CD14-positive monocyte (primary cell): Measurements from ENCODE around the gene FUZ. TPM values are rescaled to one million over a fixed set of nuclear protein-coding genes. Genes with fewer than 3 reads are reported as not detected.

Experiments used
- DNase-seq, 3 donors: peaks; one replicate each; pipeline ENCODE4 v3.0.0-alpha.2; 2011 to 2022
- H2AFZ ChIP-seq: 2 replicates; pipeline ENCODE4 v1.6.0; 2012; ENCODE audit warnings: mild to moderate bottlenecking, low read depth, low read length, inconsistent platforms; ENCODE audit not compliant: insufficient read depth, poor library complexity, severe bottlenecking
- H3K27ac ChIP-seq, 2 donors: 1 replicate in 1 of 2; 2 replicates in 1 of 2; pipeline ENCODE4 v1.5.1; 2012 to 2013; ENCODE audit warnings: low read length in 2 of 2, control low read depth in 1 of 2, inconsistent platforms in 1 of 2, low read depth in 1 of 2, mild to moderate bottlenecking in 1 of 2
- H3K27me3 ChIP-seq, 2 donors: one replicate each; pipeline versions ENCODE4 v1.6.0 to v1.6.1; 2011 to 2013; ENCODE audit warnings: low read length in 2 of 2; ENCODE audit not compliant: control insufficient read depth in 2 of 2, insufficient read depth in 2 of 2
- H3K36me3 ChIP-seq, 2 donors: replicated peaks in 1 of 2; 1 replicate in 1 of 2; 2 replicates in 1 of 2; pipeline versions ENCODE4 v1.5.1 to v1.6.1; 2012 to 2013; ENCODE audit warnings: low read length in 2 of 2, control low read depth in 1 of 2, inconsistent platforms in 1 of 2, mild to moderate bottlenecking in 1 of 2; ENCODE audit not compliant: insufficient read depth in 2 of 2, control insufficient read depth in 1 of 2
- H3K4me1 ChIP-seq, 2 donors: 1 replicate in 1 of 2; 2 replicates in 1 of 2; pipeline versions ENCODE4 v1.5.1 to v1.6.1; 2012 to 2013; ENCODE audit warnings: low read length in 2 of 2, control low read depth in 1 of 2, inconsistent platforms in 1 of 2, mild to moderate bottlenecking in 1 of 2, moderate library complexity in 1 of 2; ENCODE audit not compliant: insufficient read depth in 2 of 2, control insufficient read depth in 1 of 2
- H3K4me2 ChIP-seq: replicated peaks from 2 replicates; pipeline ENCODE3; 2012; ENCODE audit warnings: low read length, moderate library complexity, mild to moderate bottlenecking; ENCODE audit not compliant: poor library complexity, severe bottlenecking; ENCODE audit errors: extremely low read depth
- H3K4me3 ChIP-seq, 3 experiments: fragments of 200-600 bp in 1 of 3; sonication (generic) in 1 of 3; replicated peaks in 1 of 3; 1 replicate in 2 of 3; 2 replicates in 1 of 3; pipeline ENCODE4 v1.5.1; 2011 to 2013; ENCODE audit warnings: low read length in 3 of 3, mild to moderate bottlenecking in 3 of 3, control low read depth in 2 of 3, low read depth in 2 of 3, inconsistent platforms in 1 of 3, moderate library complexity in 1 of 3
- H3K79me2 ChIP-seq: 2 replicates; pipeline ENCODE4 v1.6.0; 2012; ENCODE audit warnings: mild to moderate bottlenecking, control low read depth, inconsistent platforms, low read length, moderate library complexity; ENCODE audit not compliant: insufficient read depth
- H3K9ac ChIP-seq: 2 replicates; pipeline ENCODE4 v1.6.0; 2017; ENCODE audit warnings: low read length, mild to moderate bottlenecking; ENCODE audit not compliant: insufficient read depth, poor library complexity, severe bottlenecking
- H3K9me3 ChIP-seq, 2 donors: replicated peaks in 1 of 2; 1 replicate in 1 of 2; 2 replicates in 1 of 2; pipeline versions ENCODE4 v1.5.1 to v1.6.1; 2012 to 2013; ENCODE audit warnings: low read length in 2 of 2, control low read depth in 1 of 2; ENCODE audit not compliant: control insufficient read depth in 1 of 2, insufficient read depth in 1 of 2
- H4K20me1 ChIP-seq: 2 replicates; pipeline ENCODE4 v1.6.0; 2012; ENCODE audit warnings: mild to moderate bottlenecking, low read length, control low read depth, moderate library complexity; ENCODE audit not compliant: insufficient read depth
- H3K27ac Mint-ChIP-seq, 7 donors: one replicate each; pipeline ENCODE4 v1.8.0; 2020; ENCODE audit warnings: mild to moderate bottlenecking in 7 of 7, mixed read lengths in 7 of 7, moderate library complexity in 6 of 7, inconsistent platforms in 2 of 7
- H3K27me3 Mint-ChIP-seq, 3 donors: one replicate each; pipeline ENCODE4 v1.8.0; 2021 to 2022; ENCODE audit warnings: low read depth in 3 of 3, mild to moderate bottlenecking in 3 of 3, mixed read lengths in 3 of 3, moderate library complexity in 3 of 3, inconsistent platforms in 1 of 3
- H3K36me3 Mint-ChIP-seq, 2 donors: one replicate each; pipeline ENCODE4 v1.8.0; 2020; ENCODE audit warnings: mixed read lengths in 2 of 2, inconsistent platforms in 1 of 2, mild to moderate bottlenecking in 1 of 2
- H3K4me1 Mint-ChIP-seq: one replicate; pipeline ENCODE4 v1.8.0; 2020; ENCODE audit warnings: mild to moderate bottlenecking, mixed read lengths
- H3K4me3 Mint-ChIP-seq, 2 donors: one replicate each; pipeline ENCODE4 v1.8.0; 2020; ENCODE audit warnings: mild to moderate bottlenecking in 2 of 2, mixed read lengths in 2 of 2, moderate library complexity in 1 of 2
- H3K9me3 Mint-ChIP-seq, 7 donors: one replicate each; pipeline ENCODE4 v1.8.0; 2020 to 2022; ENCODE audit warnings: mixed read lengths in 7 of 7, mild to moderate bottlenecking in 6 of 7, moderate library complexity in 6 of 7, inconsistent platforms in 2 of 7
- CTCF ChIP-seq: fragments of 200-600 bp; IDR thresholded peaks from one replicate; pipeline ENCODE4 v1.8.0; 2022; ENCODE audit warnings: antibody characterized with exemption, mild to moderate bottlenecking
- WGBS: methylation state at CpG from one replicate; pipeline ENCODE4 v1.1.5; 2013; ENCODE audit warnings: missing lambda C conversion rate; ENCODE audit not compliant: insufficient coverage; 5-methylcytosine and 5-hydroxymethylcytosine counted together
- intact Hi-C, 2 donors: fragments of 100-400 bp; cut with micrococcal nuclease; formaldehyde crosslinking; loops; one replicate each; pipeline versions ENCODE4 v1.15.0 to v1.15.1; 2023
- polyA plus RNA-seq, 3 donors: library from polyadenylated mRNA; depleted of rRNA in 1 of 3; unstranded in 2 of 3; stranded (reverse) in 1 of 3; fragments of 300-500 nt in 2 of 3; fragments of >200 nt in 1 of 3; fragmentation: Illumina TruSeq in 2 of 3; gene quantifications; 1 replicate in 2 of 3; 2 replicates in 1 of 3; pipeline ENCODE4 v1.2.3, GENCODE V29; 2012 to 2021

The FUZ gene
- polyA plus RNA-seq, 3 donors: 5.3 to 16.7 (median 5.3) TPM

DNA sequence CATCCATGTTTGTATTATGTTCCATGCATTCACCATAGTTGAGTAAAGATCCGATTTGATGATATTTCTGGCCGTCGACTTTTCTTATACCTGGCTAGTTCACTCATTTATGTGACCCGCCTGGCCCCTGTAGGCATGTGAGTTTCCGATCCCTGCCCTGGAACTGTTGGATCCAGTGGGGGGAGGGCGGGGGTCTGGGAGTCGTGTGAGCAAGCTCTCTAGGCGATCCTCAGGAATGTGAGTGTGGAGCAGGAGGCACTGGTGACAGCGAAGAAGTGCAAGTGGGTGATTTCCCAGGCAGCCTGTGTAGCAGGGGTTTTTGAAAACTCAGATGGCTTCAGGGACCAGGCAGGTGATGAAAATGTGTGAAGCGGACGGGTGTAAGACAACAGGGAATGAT lies 27.2 kb upstream of the FUZ start:
- H4K20me1 ChIP-seq: no peaks in the 10 kb centered on the region
- TF ChIP-seq CTCF: no peak
- Mint-ChIP-seq H3K9me3 (peaks cover 0 to 3% (median 0%) of the 10 kb centered on the region in 7 donors), H3K27me3 (no peaks in the 10 kb centered on the region), H3K4me1 (peaks cover 18% of the 10 kb centered on the region), H3K4me3 (no peak overlapping the region), H3K27ac (no peak overlapping the region), H3K36me3 (peaks cover 41 to 50% of the 10 kb centered on the region in 2 donors)
- peaks cover 16 to 21% of the 10 kb centered on the region in 2 donors for H3K4me1 ChIP-seq
- H3K9ac ChIP-seq: no peak overlapping the region
- H3K36me3 ChIP-seq: peaks cover 49 to 57% of the 10 kb centered on the region in 2 donors
- no peak overlapping the region for H3K27ac ChIP-seq
- H2AFZ ChIP-seq: no peak overlapping the region
- H3K4me2 ChIP-seq: no peak overlapping the region
- 96% methylated on average over 9 of the region's 11 CpGs for WGBS
- no peak overlapping the region for H3K4me3 ChIP-seq
- H3K27me3 ChIP-seq: no peaks in the 10 kb centered on the region
- no peaks in the 10 kb centered on the region for H3K79me2 ChIP-seq
- DNase-seq: no peak
- intact Hi-C loops: no loop called here
- H3K9me3 ChIP-seq: no peaks in the 10 kb centered on the region

DNA sequence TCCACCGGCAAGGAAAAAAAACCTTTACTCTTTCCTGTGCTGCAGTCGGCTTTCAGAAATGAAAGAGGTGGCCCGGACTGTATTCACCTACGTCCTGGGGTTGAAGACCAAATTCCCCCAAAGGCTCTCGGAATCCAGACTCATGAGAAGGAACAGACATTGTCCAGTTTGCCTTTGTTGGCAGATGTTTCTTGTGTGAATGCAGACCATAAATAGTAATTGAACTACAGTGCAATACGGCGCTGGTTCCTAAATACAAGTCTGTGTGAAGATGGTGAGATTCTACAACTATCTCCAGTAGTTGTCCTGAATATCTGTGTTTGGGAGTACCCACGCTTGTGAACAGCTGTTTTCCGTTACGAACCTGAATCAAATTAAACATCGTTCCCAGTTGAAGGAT lies 26.6 kb upstream of the FUZ start:
- Histone ChIP-seq H3K9ac (no peak overlapping the region), H3K27me3 (no peaks in the 10 kb centered on the region), H3K4me1 (peaks cover 10 to 15% of the 10 kb centered on the region in 2 donors), H3K27ac (no peak overlapping the region), H3K79me2 (no peaks in the 10 kb centered on the region), H2AFZ (no peak overlapping the region), H3K4me3 (no peak overlapping the region), H3K9me3 (no peaks in the 10 kb centered on the region), H3K36me3 (peaks cover 55 to 63% of the 10 kb centered on the region in 2 donors), H3K4me2 (no peak overlapping the region), H4K20me1 (no peaks in the 10 kb centered on the region)
- TF ChIP-seq CTCF: no peak
- Mint-ChIP-seq H3K4me3 (no peak overlapping the region), H3K27me3 (no peaks in the 10 kb centered on the region), H3K4me1 (peaks cover 11% of the 10 kb centered on the region), H3K9me3 (peaks cover 0 to 3% (median 0%) of the 10 kb centered on the region in 7 donors), H3K36me3 (peaks cover 47 to 56% of the 10 kb centered on the region in 2 donors), H3K27ac (no peak overlapping the region)
- no peak for DNase-seq
- intact Hi-C loops: no loop called here
- WGBS: 100% methylated on average over 6 of the region's 11 CpGs
